ENCODE data around the gene BEST1.

The BEST1 gene

DNA sequence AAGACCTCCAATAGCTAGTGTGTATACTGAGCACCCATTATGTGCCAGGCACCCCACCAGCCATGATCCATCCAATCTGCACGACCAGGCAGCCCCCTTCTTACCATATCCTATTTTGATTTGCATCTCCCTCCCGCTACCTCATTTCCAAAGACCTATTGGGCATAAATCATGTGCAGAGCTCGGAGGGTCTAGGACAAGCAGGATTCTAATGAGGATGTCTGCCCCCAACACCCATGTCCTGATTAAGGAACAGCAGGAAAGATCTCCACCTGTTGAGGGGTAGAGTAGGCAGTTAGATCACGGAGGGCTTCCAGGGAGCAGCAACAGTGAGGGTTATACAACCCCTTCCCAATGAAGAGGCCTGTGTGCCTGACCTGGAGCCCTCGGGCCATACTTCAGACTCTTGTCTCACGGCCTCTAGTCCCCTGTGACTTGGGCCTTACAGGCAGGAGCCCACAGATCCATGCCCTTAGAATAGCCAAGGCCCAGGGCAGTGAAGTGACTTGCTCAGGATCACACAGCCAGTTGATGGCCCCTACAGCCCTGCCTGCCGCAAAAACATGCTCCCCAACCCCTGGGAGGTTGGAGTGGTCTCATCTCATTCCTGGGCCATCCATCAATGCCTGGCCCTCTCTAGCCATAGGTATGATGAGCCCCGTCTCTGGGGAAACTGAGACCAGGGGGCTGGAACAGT, 36.3 kb upstream of the BEST1 start:
- Histone ChIP-seq H4K91ac (ENCODE audit: low read depth, low read length) (no peak overlapping the region), H3K79me2 (ENCODE audit: control insufficient read depth, insufficient read depth, low read length, poor library complexity) (no peaks in the 10 kb centered on the region), H2AK5ac (ENCODE audit: low read length) (no peak overlapping the region), H3K14ac (ENCODE audit: low read length) (no peak overlapping the region), H3K4me2 (ENCODE audit: low read length) (no peak overlapping the region), H3K23ac (ENCODE audit: low read length) (no peak overlapping the region), H3K4me3 (ENCODE audit: low read depth, low read length) (no peak overlapping the region), H3K27me3 (ENCODE audit: insufficient read depth, low read length) (peaks cover 21% of the 10 kb centered on the region), H4K12ac (ENCODE audit: low read depth, low read length) (no peak overlapping the region), H2BK120ac (ENCODE audit: insufficient read depth, low read length, poor library complexity) (no peak overlapping the region), H3K9me3 (ENCODE audit: insufficient read depth, low read depth, low read length) (no peaks in the 10 kb centered on the region), H3K18ac (ENCODE audit: low read length) (no peak overlapping the region), H3K27ac (ENCODE audit: low read depth, low read length) (no peak overlapping the region), H3K36me3 (ENCODE audit: control insufficient read depth in 1 of 2, insufficient read depth in 2 of 2, low read length in 2 of 2) (no peaks in the 10 kb centered on the region), H4K8ac (ENCODE audit: low read depth, low read length) (no peak overlapping the region), H2BK5ac (ENCODE audit: low read depth, low read length, poor library complexity) (no peak overlapping the region), H3K4me1 (ENCODE audit: control insufficient read depth in 1 of 2, insufficient read depth in 2 of 2, low read length in 2 of 2) (peaks cover 7 to 10% of the 10 kb centered on the region in 2 experiments), H2AFZ (ENCODE audit: insufficient read depth, low read length, poor library complexity) (no peak overlapping the region), H3K4ac (ENCODE audit: low read depth, low read length) (no peak overlapping the region), H3K79me1 (ENCODE audit: low read length) (peaks cover 3% of the 10 kb centered on the region), H2BK12ac (ENCODE audit: low read length) (no peak overlapping the region), H3K9ac (ENCODE audit: low read length) (no peak overlapping the region)
- no CpG with 5 or more reads among the region's 8 CpGs for WGBS (ENCODE audit: extremely low coverage, insufficient coverage, insufficient read length)
- no peak for DNase-seq

DNA sequence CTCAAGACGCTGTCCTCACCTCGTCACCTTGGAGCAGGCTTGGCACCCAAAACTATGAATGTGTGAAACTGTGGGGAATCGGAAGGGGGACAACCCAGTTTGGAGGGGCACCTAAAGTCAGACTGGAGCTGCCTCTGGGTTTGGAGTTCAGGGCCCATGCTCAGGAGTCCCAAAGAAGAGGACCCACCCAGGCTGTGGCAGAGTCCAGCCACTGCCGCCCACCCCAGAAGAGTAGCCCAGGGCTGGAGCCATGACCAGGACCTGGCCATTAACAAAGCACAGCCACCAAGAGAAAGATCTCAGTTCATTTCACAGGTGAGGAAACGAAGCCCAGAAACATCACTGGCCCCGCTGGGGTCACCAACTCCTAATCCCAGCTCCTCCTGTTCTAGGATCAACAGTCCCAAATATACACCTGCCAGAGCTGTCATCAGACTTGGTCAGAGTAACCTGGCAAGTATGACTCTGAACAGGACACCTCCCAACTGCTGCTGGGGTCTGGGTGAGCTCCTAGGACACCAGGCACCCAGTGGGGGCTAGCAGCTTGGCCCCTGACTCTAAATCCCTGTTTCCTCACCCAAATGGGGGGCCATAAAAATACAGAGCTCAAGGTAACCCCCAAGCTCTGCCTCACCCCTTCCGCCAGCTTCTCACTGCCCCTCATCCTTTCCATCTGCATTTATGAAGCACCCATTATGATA, 35.5 kb upstream of the BEST1 start:
- H4K91ac ChIP-seq (ENCODE audit: low read depth, low read length) = no peak overlapping the region
- H4K12ac ChIP-seq (ENCODE audit: low read depth, low read length) = no peak overlapping the region
- no peak for DNase-seq
- H3K9me3 ChIP-seq (ENCODE audit: insufficient read depth, low read depth, low read length) = peaks cover 2% of the 10 kb centered on the region
- H3K79me2 ChIP-seq (ENCODE audit: control insufficient read depth, insufficient read depth, low read length, poor library complexity) = no peaks in the 10 kb centered on the region
- no peak overlapping the region for H3K27ac ChIP-seq (ENCODE audit: low read depth, low read length)
- H3K23ac ChIP-seq (ENCODE audit: low read length) = no peak overlapping the region
- no peak overlapping the region for H3K4me2 ChIP-seq (ENCODE audit: low read length)
- H2AFZ ChIP-seq (ENCODE audit: insufficient read depth, low read length, poor library complexity) = no peak overlapping the region
- no peak overlapping the region for H4K8ac ChIP-seq (ENCODE audit: low read depth, low read length)
- H3K18ac ChIP-seq (ENCODE audit: low read length) = no peak overlapping the region
- H3K14ac ChIP-seq (ENCODE audit: low read length) = no peak overlapping the region
- no peak overlapping the region for H3K4ac ChIP-seq (ENCODE audit: low read depth, low read length)
- H2BK12ac ChIP-seq (ENCODE audit: low read length) = no peak overlapping the region
- peaks cover 3% of the 10 kb centered on the region for H3K79me1 ChIP-seq (ENCODE audit: low read length)
- WGBS (ENCODE audit: extremely low coverage, insufficient coverage, insufficient read length) = no CpG with 5 or more reads among the region's 7 CpGs
- H3K4me1 ChIP-seq (ENCODE audit: control insufficient read depth in 1 of 2, insufficient read depth in 2 of 2, low read length in 2 of 2) = peaks cover 7 to 10% of the 10 kb centered on the region in 2 experiments
- no peak overlapping the region for H2BK5ac ChIP-seq (ENCODE audit: low read depth, low read length, poor library complexity)
- H2BK120ac ChIP-seq (ENCODE audit: insufficient read depth, low read length, poor library complexity) = no peak overlapping the region
- no peak overlapping the region for H2AK5ac ChIP-seq (ENCODE audit: low read length)
- H3K27me3 ChIP-seq (ENCODE audit: insufficient read depth, low read length) = peaks cover 21% of the 10 kb centered on the region
- H3K36me3 ChIP-seq (ENCODE audit: control insufficient read depth in 1 of 2, insufficient read depth in 2 of 2, low read length in 2 of 2) = no peaks in the 10 kb centered on the region
- H3K4me3 ChIP-seq (ENCODE audit: low read depth, low read length) = no peak overlapping the region
- H3K9ac ChIP-seq (ENCODE audit: low read length) = no peak overlapping the region

DNA sequence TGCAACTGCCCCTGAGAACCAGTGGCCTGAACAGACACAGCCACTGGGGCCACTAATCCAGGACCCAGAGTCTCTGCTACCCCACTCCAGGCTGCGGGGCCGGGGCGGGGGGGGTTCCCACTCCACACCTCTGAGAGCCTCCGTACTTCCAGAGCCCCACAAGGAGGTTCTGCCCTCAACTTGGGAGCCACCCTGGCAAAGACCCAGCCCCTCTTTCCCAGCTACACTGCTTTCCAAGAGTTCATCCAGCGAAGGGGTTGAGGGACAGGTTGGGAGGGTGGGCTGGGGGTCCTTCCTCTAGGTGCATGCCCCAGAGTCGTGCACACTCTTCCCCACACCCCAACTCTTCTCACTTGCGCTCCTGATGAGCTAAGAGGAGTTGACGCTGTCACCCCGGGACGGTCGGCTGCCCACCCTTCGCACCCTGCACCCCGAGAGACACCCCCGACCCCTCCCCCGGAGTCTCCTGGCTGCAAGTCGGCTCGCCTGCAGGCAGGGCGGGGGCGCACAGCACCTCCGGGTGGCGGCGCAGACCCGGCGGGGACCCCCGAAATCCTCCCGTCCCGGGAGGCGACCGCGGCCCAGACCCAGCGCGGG, 33.3 kb upstream of the BEST1 start:
- WGBS (ENCODE audit: extremely low coverage, insufficient coverage, insufficient read length) = no CpG with 5 or more reads among the region's 32 CpGs
- no peak overlapping the region for H3K4ac ChIP-seq (ENCODE audit: low read depth, low read length)

DNA sequence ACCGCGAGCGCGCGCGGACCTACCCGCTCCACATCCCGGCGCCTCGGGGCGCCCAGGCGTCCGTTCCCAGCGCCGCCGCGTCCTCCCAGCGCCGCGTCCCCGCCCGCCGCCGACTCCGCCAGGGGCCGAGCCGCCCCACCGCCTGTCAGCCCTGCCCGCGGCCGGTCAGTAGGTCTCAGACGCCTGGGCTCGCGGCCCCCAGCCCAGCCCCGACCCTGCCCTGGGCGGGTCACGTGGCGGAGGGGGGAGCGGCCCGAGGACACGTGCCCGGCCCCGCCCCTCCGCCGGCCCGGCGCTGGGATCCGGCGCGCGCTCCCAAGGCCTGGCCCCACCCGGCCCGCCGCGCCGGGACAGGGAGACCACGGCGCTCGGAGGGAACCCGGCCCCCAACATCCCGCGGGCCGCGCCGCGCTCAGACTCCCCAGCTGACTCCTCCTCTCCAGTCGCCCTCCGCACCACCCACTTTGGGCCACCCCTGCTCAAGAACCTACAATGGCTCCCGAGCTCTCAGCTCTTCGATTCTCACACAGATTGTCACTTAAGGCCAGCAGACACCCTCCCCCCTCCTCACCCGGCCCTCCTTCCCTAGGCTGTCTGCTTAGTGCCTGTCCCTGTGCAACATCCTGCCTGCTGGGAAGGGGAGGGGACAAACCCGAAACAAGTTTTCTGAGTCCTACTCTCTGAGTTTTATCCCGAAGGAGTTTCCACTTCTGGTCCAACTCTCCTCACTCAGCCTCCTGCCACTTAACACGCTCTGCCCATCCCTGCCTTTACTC, 32.6 kb upstream of the BEST1 start, which contains the start of gene RAB3IL1:
Gene RAB3IL1 (minus strand): TSS at position 233 of the 776 bp plus-strand sequence. CDS start 199 bp downstream, at position 34.
- H2BK12ac ChIP-seq (ENCODE audit: low read length) = no peak within 1 kb of the TSS
- H3K79me2 ChIP-seq (ENCODE audit: control insufficient read depth, insufficient read depth, low read length, poor library complexity) = no peaks in the 10 kb centered on the region
- peak within 1 kb of the TSS; percentile 15 for H2AFZ ChIP-seq (ENCODE audit: insufficient read depth, low read length, poor library complexity)
- peaks cover 3% of the 10 kb centered on the region for H3K79me1 ChIP-seq (ENCODE audit: low read length)
- H3K4me1 ChIP-seq (ENCODE audit: control insufficient read depth in 1 of 2, insufficient read depth in 2 of 2, low read length in 2 of 2) = peaks cover 7 to 10% of the 10 kb centered on the region in 2 experiments
- peak within 1 kb of the TSS; percentile 36 for H4K8ac ChIP-seq (ENCODE audit: low read depth, low read length)
- H3K14ac ChIP-seq (ENCODE audit: low read length) = peak within 1 kb of the TSS; percentile 29
- no peak within 1 kb of the TSS for H4K12ac ChIP-seq (ENCODE audit: low read depth, low read length)
- H3K18ac ChIP-seq (ENCODE audit: low read length) = peak within 1 kb of the TSS; percentile 11
- no peak within 1 kb of the TSS for H3K23ac ChIP-seq (ENCODE audit: low read length)
- H3K27ac ChIP-seq (ENCODE audit: low read depth, low read length) = no peak within 1 kb of the TSS
- H4K91ac ChIP-seq (ENCODE audit: low read depth, low read length) = peak within 1 kb of the TSS; percentile 25
- H3K9ac ChIP-seq (ENCODE audit: low read length) = no peak within 1 kb of the TSS
- no peaks in the 10 kb centered on the region for H3K36me3 ChIP-seq (ENCODE audit: control insufficient read depth in 1 of 2, insufficient read depth in 2 of 2, low read length in 2 of 2)
- H3K4me3 ChIP-seq (ENCODE audit: low read depth, low read length) = peak within 1 kb of the TSS; percentile 60
- peaks cover 21% of the 10 kb centered on the region for H3K27me3 ChIP-seq (ENCODE audit: insufficient read depth, low read length)
- peaks cover 3% of the 10 kb centered on the region for H3K9me3 ChIP-seq (ENCODE audit: insufficient read depth, low read depth, low read length)
- WGBS (ENCODE audit: extremely low coverage, insufficient coverage, insufficient read length) = no CpG with 5 or more reads among the region's 74 CpGs
- no peak within 1 kb of the TSS for H3K4ac ChIP-seq (ENCODE audit: low read depth, low read length)
- H2AK5ac ChIP-seq (ENCODE audit: low read length) = no peak within 1 kb of the TSS
- H2BK120ac ChIP-seq (ENCODE audit: insufficient read depth, low read length, poor library complexity) = no peak within 1 kb of the TSS
- H3K4me2 ChIP-seq (ENCODE audit: low read length) = peak within 1 kb of the TSS; percentile 78
- no peak within 1 kb of the TSS for H2BK5ac ChIP-seq (ENCODE audit: low read depth, low read length, poor library complexity)
- DNase-seq = peak; percentile 61 to 68

More for the DNA sequence above, 33.3 kb upstream of the BEST1 start:
- peak overlapping the region; percentile 60 for H3K4me3 ChIP-seq (ENCODE audit: low read depth, low read length)
- no peak for DNase-seq
- H2AK5ac ChIP-seq (ENCODE audit: low read length) = no peak overlapping the region
- H3K4me1 ChIP-seq (ENCODE audit: control insufficient read depth in 1 of 2, insufficient read depth in 2 of 2, low read length in 2 of 2) = peaks cover 7 to 10% of the 10 kb centered on the region in 2 experiments
- peak overlapping the region; percentile 36 for H4K8ac ChIP-seq (ENCODE audit: low read depth, low read length)
- H3K18ac ChIP-seq (ENCODE audit: low read length) = no peak overlapping the region
- H3K9me3 ChIP-seq (ENCODE audit: insufficient read depth, low read depth, low read length) = peaks cover 3% of the 10 kb centered on the region
- no peak overlapping the region for H3K27ac ChIP-seq (ENCODE audit: low read depth, low read length)
- H4K12ac ChIP-seq (ENCODE audit: low read depth, low read length) = no peak overlapping the region
- peaks cover 21% of the 10 kb centered on the region for H3K27me3 ChIP-seq (ENCODE audit: insufficient read depth, low read length)
- H2AFZ ChIP-seq (ENCODE audit: insufficient read depth, low read length, poor library complexity) = no peak overlapping the region
- H3K79me1 ChIP-seq (ENCODE audit: low read length) = peaks cover 3% of the 10 kb centered on the region
- H3K14ac ChIP-seq (ENCODE audit: low read length) = peak overlapping the region; percentile 29
- no peak overlapping the region for H2BK120ac ChIP-seq (ENCODE audit: insufficient read depth, low read length, poor library complexity)
- H3K4me2 ChIP-seq (ENCODE audit: low read length) = peak overlapping the region; percentile 78
- no peak overlapping the region for H2BK5ac ChIP-seq (ENCODE audit: low read depth, low read length, poor library complexity)
- no peaks in the 10 kb centered on the region for H3K36me3 ChIP-seq (ENCODE audit: control insufficient read depth in 1 of 2, insufficient read depth in 2 of 2, low read length in 2 of 2)
- no peak overlapping the region for H2BK12ac ChIP-seq (ENCODE audit: low read length)
- no peak overlapping the region for H3K23ac ChIP-seq (ENCODE audit: low read length)
- H4K91ac ChIP-seq (ENCODE audit: low read depth, low read length) = no peak overlapping the region
- H3K79me2 ChIP-seq (ENCODE audit: control insufficient read depth, insufficient read depth, low read length, poor library complexity) = no peaks in the 10 kb centered on the region
- H3K9ac ChIP-seq (ENCODE audit: low read length) = no peak overlapping the region
